Lower leg skin (tissue), 4 donors: ENCODE data around the gene EMX2. TPM values are rescaled to one million over a fixed set of nuclear protein-coding genes. Genes with fewer than 3 reads are reported as not detected.

Source experiments
- DNase-seq, 2 donors: peaks; one replicate each; pipeline ENCODE4 v3.0.0-alpha.2; 2019; ENCODE audit warnings: low spot score in 2 of 2
- H3K4me3 ChIP-seq: fragments of 200-600 bp; sonication (generic); 2 replicates; pipeline ENCODE4 v1.5.1; 2017; ENCODE audit warnings: mild to moderate bottlenecking, low read depth; ENCODE audit not compliant: poor library complexity, severe bottlenecking
- POLR2A ChIP-seq, 2 donors: fragments of 450-650 bp; IDR thresholded peaks; one replicate each; pipeline ENCODE4 v1.6.1; 2016 to 2017; ENCODE audit warnings: antibody characterized with exemption in 2 of 2, mild to moderate bottlenecking in 1 of 2, moderate library complexity in 1 of 2
- WGBS, 2 donors: methylation state at CpG; one replicate each; pipeline ENCODE4 v1.1.5; 2018; 5-methylcytosine and 5-hydroxymethylcytosine counted together
- intact Hi-C: fragments of 100-400 bp; cut with DNase I; formaldehyde crosslinking; loops from one replicate; pipeline ENCODE4 v1.15.0; 2023; ENCODE audit warnings: low total_unique reads
- total RNA-seq, 4 donors: library from RNA; depleted of rRNA; stranded (reverse); fragments of >200 nt; gene quantifications; one replicate each; pipeline ENCODE4 v1.1.0, GENCODE V29; 2016
- TF ChIP-seq, protein P1 (sequence below), 3 donors: fragments of 450-650 bp; IDR thresholded peaks; one replicate each; pipeline ENCODE4 v1.5.1; 2016; ENCODE audit warnings: antibody characterized with exemption in 3 of 3, mild to moderate bottlenecking in 3 of 3, moderate library complexity in 2 of 3

EMX2 gene
- total RNA-seq, 4 donors from 2014 or later = 3.7 to 10.4 (median 7.2) TPM

DNA sequence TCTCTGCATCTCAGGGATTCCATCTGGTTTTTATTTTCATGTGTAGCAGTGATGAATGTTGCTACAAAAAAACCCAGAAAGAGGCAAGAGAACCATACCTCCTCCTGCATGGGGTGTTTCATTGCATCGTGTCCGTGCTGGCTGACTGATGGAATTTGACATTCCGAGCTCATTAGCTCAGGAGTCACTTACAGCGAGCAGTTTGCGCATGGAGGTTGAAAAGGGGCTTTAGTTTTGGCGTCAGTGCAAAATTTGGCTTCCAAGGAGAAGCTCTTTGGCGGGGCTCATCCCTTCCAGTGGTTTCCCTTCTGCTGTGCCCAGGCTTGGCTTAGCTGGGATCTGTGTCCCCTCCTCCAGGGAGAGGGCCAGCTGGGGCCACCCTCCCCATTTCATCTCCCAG is 25.8 kb downstream of the EMX2 start:
- intact Hi-C loops = no loop called here
- no peak for DNase-seq
- no peak overlapping the region for H3K4me3 ChIP-seq
- TF ChIP-seq POLR2A (IDR thresholded peaks at IDR 0.05) = no peak
- TF ChIP-seq, protein P1, sequence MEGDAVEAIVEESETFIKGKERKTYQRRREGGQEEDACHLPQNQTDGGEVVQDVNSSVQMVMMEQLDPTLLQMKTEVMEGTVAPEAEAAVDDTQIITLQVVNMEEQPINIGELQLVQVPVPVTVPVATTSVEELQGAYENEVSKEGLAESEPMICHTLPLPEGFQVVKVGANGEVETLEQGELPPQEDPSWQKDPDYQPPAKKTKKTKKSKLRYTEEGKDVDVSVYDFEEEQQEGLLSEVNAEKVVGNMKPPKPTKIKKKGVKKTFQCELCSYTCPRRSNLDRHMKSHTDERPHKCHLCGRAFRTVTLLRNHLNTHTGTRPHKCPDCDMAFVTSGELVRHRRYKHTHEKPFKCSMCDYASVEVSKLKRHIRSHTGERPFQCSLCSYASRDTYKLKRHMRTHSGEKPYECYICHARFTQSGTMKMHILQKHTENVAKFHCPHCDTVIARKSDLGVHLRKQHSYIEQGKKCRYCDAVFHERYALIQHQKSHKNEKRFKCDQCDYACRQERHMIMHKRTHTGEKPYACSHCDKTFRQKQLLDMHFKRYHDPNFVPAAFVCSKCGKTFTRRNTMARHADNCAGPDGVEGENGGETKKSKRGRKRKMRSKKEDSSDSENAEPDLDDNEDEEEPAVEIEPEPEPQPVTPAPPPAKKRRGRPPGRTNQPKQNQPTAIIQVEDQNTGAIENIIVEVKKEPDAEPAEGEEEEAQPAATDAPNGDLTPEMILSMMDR (IDR thresholded peaks at IDR 0.05) = no peak
- 68 to 78% methylated on average over 7 of the region's 7 CpGs for WGBS, 2 donors

DNA sequence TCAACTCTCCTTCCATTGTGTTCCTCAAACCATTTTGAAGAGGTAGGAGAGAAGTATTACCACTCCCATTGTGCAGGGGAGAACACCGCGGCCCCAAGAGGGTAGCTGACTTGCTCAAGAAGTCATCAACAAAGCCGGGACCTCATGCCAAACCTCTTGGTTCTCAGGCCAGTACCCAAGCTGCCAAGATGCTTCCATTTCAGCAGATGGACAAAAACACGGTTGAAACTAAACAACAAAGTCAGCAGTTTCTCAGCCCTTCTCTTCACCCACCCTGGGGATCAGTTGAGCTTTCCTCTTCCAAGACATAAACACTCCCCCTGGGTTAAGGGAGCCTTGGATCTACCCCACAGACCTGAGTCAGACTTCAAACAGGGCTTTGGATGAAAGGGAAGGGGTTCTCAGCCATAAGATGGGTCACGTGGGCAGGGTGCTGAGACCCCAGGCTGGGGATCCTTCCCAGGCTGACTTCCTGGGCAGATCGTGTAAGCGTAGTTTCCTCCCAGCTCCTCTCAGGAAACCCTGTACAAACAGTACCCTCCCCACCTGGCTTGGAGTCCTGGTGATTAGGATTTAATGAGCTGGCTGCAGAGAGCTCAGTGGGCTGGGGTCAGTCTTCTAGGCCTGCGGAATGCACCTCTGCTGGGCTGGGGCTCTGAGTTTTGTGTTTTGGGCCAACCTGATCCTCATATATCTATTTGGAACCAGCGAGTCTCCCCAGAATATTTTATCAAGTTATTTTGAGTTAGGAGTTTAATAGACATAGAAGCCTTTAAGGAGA is 27.3 kb downstream of the EMX2 start:
- intact Hi-C loops = no loop called here
- WGBS, 2 donors = 63 to 64% methylated on average over 9 of the region's 9 CpGs
- no peak overlapping the region for H3K4me3 ChIP-seq
- TF ChIP-seq POLR2A (IDR thresholded peaks at IDR 0.05) = no peak
- TF ChIP-seq, protein P1 (IDR thresholded peaks at IDR 0.05) = no peak
- no peak for DNase-seq

DNA sequence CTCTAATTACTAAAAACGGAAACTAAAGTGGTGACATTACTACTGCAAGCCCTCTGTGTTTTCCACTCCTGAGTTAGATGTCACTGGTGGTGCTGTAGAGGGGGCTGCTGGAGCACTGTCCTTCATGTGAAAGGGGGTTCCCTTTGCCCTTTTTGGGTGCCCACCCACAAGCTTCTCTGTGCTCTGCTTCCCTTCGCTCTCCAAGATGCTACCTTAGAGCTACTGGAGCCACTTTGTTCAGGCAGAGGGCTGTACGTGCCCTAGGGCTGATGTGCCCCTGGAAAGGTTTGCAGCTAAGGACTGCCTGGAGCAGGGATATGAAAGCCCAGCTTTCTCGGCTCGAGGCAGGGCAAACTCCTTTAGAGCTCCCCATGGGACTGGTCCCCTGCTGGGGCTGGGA is 28.3 kb downstream of the EMX2 start:
- DNase-seq = no peak
- H3K4me3 ChIP-seq = no peak overlapping the region
- WGBS, 2 donors = 73 to 96% methylated on average over 4 to 5 of the region's 5 CpGs
- no peak for TF ChIP-seq POLR2A (IDR thresholded peaks at IDR 0.05)
- TF ChIP-seq, protein P1 (IDR thresholded peaks at IDR 0.05) = no peak
- intact Hi-C loops = no loop called here

DNA sequence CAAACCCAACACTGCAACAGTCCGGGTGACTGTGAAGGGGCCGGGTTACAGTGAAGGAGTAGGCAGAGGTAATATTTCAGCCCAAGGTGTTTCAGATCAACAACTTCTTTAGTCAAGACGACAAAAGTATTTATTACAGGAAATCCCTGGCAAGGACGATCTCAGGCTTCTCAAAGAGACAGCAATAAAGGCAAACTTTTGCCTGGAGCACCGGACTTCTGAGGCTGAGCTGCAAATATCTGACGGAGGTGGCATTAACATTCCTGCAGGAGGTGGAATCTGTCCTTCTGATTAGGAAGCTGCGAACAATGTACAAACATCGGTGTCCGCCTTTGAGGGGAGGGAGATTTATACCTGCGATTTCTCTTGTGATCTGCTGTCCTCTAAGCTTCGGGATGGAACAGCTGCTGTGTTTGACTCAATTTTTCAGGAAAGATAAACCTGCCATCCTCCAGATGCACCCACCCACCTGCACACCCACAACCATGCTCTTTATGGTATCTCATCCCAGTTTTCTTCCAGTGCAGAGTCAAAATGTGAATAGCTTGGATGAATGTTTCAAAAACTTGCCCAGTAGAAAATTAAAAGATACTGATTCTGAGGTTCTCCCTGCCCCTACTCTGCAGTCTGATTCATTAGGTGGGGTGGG is 32.1 kb downstream of the EMX2 start:
- intact Hi-C loops = no loop called here
- no peak for DNase-seq
- TF ChIP-seq, protein P1 (IDR thresholded peaks at IDR 0.05) = no peak
- TF ChIP-seq POLR2A (IDR thresholded peaks at IDR 0.05) = no peak
- no peak overlapping the region for H3K4me3 ChIP-seq
- 48 to 57% methylated on average over 11 of the region's 11 CpGs for WGBS, 2 donors

- TF ChIP-seq, protein P1 (IDR thresholded peaks at IDR 0.05) = no peak
- TF ChIP-seq POLR2A (IDR thresholded peaks at IDR 0.05) = no peak
- 77 to 81% methylated on average over 3 of the region's 3 CpGs for WGBS, 2 donors
- no peak overlapping the region for H3K4me3 ChIP-seq
- DNase-seq = no peak
- intact Hi-C loops = no loop called here
Measured at GRCh38 chr10:117578490-117578889, 35.9 kb downstream of the EMX2 start.
